RCC 7860 (cell line): ENCODE measurements around the gene STXBP2.

ENCODE experiments used
- DNase-seq: peaks from one replicate; pipeline ENCODE4 v3.0.0-alpha.2; 2015; ENCODE audit warnings: low spot score
- FAIRE-seq: peaks from 2 replicates; lab custom pipeline; 2012; peaks lifted over from hg19 to GRCh38; lab: Jason Lieb, UNC

Gene STXBP2

GRCh38 chr19:7612282-7613274 is 24.3 kb upstream of the STXBP2 start:
- DNase-seq: no peak
- FAIRE-seq: no peak

- DNase-seq (no peak), FAIRE-seq (no peak)
Measured at GRCh38 chr19:7614859-7615741, 21.8 kb upstream of the STXBP2 start.

- no peak for FAIRE-seq
- DNase-seq: no peak
Measured at GRCh38 chr19:7617172-7617571, 19.7 kb upstream of the STXBP2 start.

- DNase-seq: no peak
- FAIRE-seq: no peak
Measured at GRCh38 chr19:7617735-7618134, 19.2 kb upstream of the STXBP2 start.

GRCh38 chr19:7618348-7618747 is 18.6 kb upstream of the STXBP2 start:
- FAIRE-seq (no peak), DNase-seq (no peak)

- DNase-seq: no peak
- no peak for FAIRE-seq
Measured at GRCh38 chr19:7618771-7619510, 18.0 kb upstream of the STXBP2 start.

GRCh38 chr19:7619671-7620441 is 17.1 kb upstream of the STXBP2 start:
- DNase-seq: no peak
- FAIRE-seq: no peak

GRCh38 chr19:7620442-7621412 is 16.2 kb upstream of the STXBP2 start:
- FAIRE-seq: no peak
- DNase-seq: no peak

GRCh38 chr19:7622933-7623685 is 13.8 kb upstream of the STXBP2 start:
- FAIRE-seq: no peak
- DNase-seq: no peak

GRCh38 chr19:7623725-7624603 is 12.9 kb upstream of the STXBP2 start:
- DNase-seq: no peak
- FAIRE-seq: no peak

- FAIRE-seq (no peak), DNase-seq (no peak)
Measured at GRCh38 chr19:7624810-7625209, 12.1 kb upstream of the STXBP2 start.

- FAIRE-seq (no peak), DNase-seq (no peak)
Measured at GRCh38 chr19:7625763-7626372, 11.0 kb upstream of the STXBP2 start.

GRCh38 chr19:7627166-7627565 is 9.7 kb upstream of the STXBP2 start:
- DNase-seq (no peak), FAIRE-seq (no peak)

- DNase-seq (no peak), FAIRE-seq (no peak)
Measured at GRCh38 chr19:7628589-7629311, 8.2 kb upstream of the STXBP2 start.

GRCh38 chr19:7629347-7630054 is 7.4 kb upstream of the STXBP2 start, which contains the start of the genes PET100 and XAB2:
Gene PET100, plus strand, starts transcription at chr19:7629793. Its CDS starts 41 bp downstream, at chr19:7629834.
Gene XAB2, minus strand, starts transcription at chr19:7629545. Its CDS starts 18 bp downstream, at chr19:7629527.
- DNase-seq (peak; percentile 98), FAIRE-seq (peak; percentile 96)
